ENCODE data around the gene UCHL3. TPM values are rescaled to one million over a fixed set of nuclear protein-coding genes. Genes with fewer than 3 reads are reported as not detected.
"Not testable (repeated sequence)": the region's sequence is repeated elsewhere in the genome, so short reads cannot be mapped to it uniquely, and the experiment has no call there.

Gene UCHL3
- total RNA-seq, 1 experiment from 2014 or later: 54.7 TPM

DNA sequence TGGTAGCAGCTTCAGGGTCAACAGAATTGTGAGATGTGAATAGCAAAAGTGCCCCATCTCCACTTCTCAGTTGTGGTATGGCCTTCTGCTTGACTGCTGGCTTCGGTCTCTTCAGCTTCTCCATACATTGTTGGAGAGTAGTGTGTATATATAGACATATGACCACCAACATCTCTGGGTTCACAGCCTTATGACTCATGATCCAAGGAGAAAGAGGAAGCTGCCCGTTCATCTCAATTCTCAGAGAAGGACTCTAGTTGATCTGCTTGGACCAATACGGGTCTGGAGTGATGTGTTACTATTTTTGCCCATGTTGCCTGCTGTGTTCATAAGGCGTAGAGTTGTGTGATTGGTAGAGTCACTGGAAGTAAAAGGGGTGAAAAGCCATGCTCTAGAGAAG, 8.3 kb upstream of the UCHL3 start:
- no TSS peak for BruUV-seq (replicated peaks)
- Histone ChIP-seq H3K36me3 (ENCODE audit: insufficient read depth, low read length, poor library complexity, severe bottlenecking) (no peaks in the 10 kb centered on the region), H3K27ac (ENCODE audit: low read depth, low read length, poor library complexity, severe bottlenecking) (no peak overlapping the region), H3K4me3 (ENCODE audit: low read depth, low read length, poor library complexity, severe bottlenecking) (no peak overlapping the region), H3K4me1 (ENCODE audit: insufficient read depth, low read length, poor library complexity, severe bottlenecking) (peaks cover 6% of the 10 kb centered on the region), H3K27me3 (replicated peaks; ENCODE audit: insufficient read depth, low read depth, low read length, poor library complexity) (no peaks in the 10 kb centered on the region), H3K9me3 (ENCODE audit: low read depth, low read length, poor library complexity, severe bottlenecking) (no peaks in the 10 kb centered on the region)
- TF ChIP-seq, protein P1, sequence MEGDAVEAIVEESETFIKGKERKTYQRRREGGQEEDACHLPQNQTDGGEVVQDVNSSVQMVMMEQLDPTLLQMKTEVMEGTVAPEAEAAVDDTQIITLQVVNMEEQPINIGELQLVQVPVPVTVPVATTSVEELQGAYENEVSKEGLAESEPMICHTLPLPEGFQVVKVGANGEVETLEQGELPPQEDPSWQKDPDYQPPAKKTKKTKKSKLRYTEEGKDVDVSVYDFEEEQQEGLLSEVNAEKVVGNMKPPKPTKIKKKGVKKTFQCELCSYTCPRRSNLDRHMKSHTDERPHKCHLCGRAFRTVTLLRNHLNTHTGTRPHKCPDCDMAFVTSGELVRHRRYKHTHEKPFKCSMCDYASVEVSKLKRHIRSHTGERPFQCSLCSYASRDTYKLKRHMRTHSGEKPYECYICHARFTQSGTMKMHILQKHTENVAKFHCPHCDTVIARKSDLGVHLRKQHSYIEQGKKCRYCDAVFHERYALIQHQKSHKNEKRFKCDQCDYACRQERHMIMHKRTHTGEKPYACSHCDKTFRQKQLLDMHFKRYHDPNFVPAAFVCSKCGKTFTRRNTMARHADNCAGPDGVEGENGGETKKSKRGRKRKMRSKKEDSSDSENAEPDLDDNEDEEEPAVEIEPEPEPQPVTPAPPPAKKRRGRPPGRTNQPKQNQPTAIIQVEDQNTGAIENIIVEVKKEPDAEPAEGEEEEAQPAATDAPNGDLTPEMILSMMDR (conservative IDR thresholded peaks at IDR 0.05; ENCODE audit: low read depth, low read length): no peak
- TF ChIP-seq EZH2 (IDR thresholded peaks at IDR 0.05; ENCODE audit: borderline replicate concordance, low read depth, low read length, poor library complexity, severe bottlenecking): no peak
- POLR2A ChIA-PET (ENCODE audit: low non-redundant PET): no interaction called here
- DNase-seq (ENCODE audit: low spot score): no peak
- intact Hi-C loops (cut with micrococcal nuclease; ENCODE audit: unreplicated experiment): no loop called here
- CTCF ChIA-PET: no interaction called here

DNA sequence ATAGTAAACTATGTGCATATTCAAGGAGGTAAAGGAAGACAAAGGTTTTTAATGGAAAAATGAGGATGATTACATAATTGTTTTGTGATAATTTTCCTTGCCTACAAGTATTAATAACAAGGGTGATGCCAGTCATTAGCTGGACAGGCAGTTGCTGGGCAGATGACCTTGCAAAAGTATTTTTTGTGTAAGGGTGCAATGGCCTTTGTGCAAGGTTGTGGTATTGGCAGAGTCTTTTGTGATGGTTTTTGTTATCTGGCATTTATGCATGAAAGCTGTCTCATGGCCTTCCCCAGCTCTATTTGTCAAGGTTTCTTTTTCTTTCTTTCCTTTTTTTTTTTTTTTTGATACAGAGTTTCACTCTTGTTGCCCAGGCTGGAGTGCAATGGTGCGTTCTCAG, 7.6 kb upstream of the UCHL3 start:
- intact Hi-C loops (cut with micrococcal nuclease; ENCODE audit: unreplicated experiment): no loop called here
- TF ChIP-seq, protein P1 (conservative IDR thresholded peaks at IDR 0.05; ENCODE audit: low read depth, low read length): no peak
- TF ChIP-seq EZH2 (IDR thresholded peaks at IDR 0.05; ENCODE audit: borderline replicate concordance, low read depth, low read length, poor library complexity, severe bottlenecking): no peak
- no peak overlapping the region for H3K27ac ChIP-seq (ENCODE audit: low read depth, low read length, poor library complexity, severe bottlenecking)
- peaks cover under 1% of the 10 kb centered on the region for H3K4me1 ChIP-seq (ENCODE audit: insufficient read depth, low read length, poor library complexity, severe bottlenecking)
- ChIA-PET CTCF (no interaction called here), POLR2A (ENCODE audit: low non-redundant PET) (no interaction called here)
- H3K4me3 ChIP-seq (ENCODE audit: low read depth, low read length, poor library complexity, severe bottlenecking): no peak overlapping the region
- H3K9me3 ChIP-seq (ENCODE audit: low read depth, low read length, poor library complexity, severe bottlenecking): no peaks in the 10 kb centered on the region
- H3K36me3 ChIP-seq (ENCODE audit: insufficient read depth, low read length, poor library complexity, severe bottlenecking): no peaks in the 10 kb centered on the region
- BruUV-seq (replicated peaks): no TSS peak
- DNase-seq (ENCODE audit: low spot score): no peak
- no peaks in the 10 kb centered on the region for H3K27me3 ChIP-seq (replicated peaks; ENCODE audit: insufficient read depth, low read depth, low read length, poor library complexity)

DNA sequence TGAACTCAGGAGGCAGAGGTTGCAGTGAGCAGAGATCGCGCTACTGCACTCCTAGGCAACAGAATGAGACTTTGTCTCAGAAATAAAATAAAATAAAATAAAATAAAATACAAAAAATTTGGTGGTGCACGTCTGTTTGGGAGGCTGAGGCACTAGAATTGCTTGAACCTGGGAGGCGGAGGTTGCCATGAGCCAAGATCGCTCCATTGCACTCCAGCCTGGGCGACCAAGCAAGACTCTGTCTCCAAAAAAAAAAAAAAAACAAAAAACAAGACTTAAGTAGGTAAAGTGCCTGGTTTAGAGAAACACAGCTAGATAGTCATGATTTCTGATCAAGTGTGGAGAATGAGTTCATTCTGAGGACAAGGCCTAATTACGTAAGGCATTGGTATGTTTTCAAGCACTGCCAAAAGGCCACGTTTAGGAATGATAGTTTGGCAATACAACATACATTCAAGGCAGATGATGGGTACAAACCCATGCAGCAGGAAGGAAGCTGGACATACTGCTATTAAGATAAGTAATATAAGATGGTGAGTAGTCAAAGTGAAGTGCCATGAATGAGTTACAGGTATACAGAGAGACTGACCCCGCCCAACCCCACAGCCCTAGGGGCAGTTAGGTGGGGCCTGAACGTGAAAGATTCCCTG, 4.8 kb upstream of the UCHL3 start:
- H3K4me3 ChIP-seq (ENCODE audit: low read depth, low read length, poor library complexity, severe bottlenecking): no peak overlapping the region
- H3K4me1 ChIP-seq (ENCODE audit: insufficient read depth, low read length, poor library complexity, severe bottlenecking): peaks cover 4% of the 10 kb centered on the region
- H3K27ac ChIP-seq (ENCODE audit: low read depth, low read length, poor library complexity, severe bottlenecking): no peak overlapping the region
- intact Hi-C loops (cut with micrococcal nuclease; ENCODE audit: unreplicated experiment): no loop called here
- BruUV-seq (replicated peaks): no TSS peak
- CTCF ChIA-PET: no interaction called here
- H3K36me3 ChIP-seq (ENCODE audit: insufficient read depth, low read length, poor library complexity, severe bottlenecking): no peaks in the 10 kb centered on the region
- H3K9me3 ChIP-seq (ENCODE audit: low read depth, low read length, poor library complexity, severe bottlenecking): no peaks in the 10 kb centered on the region
- no peak for TF ChIP-seq EZH2 (IDR thresholded peaks at IDR 0.05; ENCODE audit: borderline replicate concordance, low read depth, low read length, poor library complexity, severe bottlenecking)
- TF ChIP-seq, protein P1 (conservative IDR thresholded peaks at IDR 0.05; ENCODE audit: low read depth, low read length): no peak
- no peak for DNase-seq (ENCODE audit: low spot score)
- POLR2A ChIA-PET (ENCODE audit: low non-redundant PET): interaction anchor here (0.8 kb wide), 1 partner anchor 39 kb away, joined by 8 read pairs; no protein-coding TSS in a partner anchor
- no peaks in the 10 kb centered on the region for H3K27me3 ChIP-seq (replicated peaks; ENCODE audit: insufficient read depth, low read depth, low read length, poor library complexity)

DNA sequence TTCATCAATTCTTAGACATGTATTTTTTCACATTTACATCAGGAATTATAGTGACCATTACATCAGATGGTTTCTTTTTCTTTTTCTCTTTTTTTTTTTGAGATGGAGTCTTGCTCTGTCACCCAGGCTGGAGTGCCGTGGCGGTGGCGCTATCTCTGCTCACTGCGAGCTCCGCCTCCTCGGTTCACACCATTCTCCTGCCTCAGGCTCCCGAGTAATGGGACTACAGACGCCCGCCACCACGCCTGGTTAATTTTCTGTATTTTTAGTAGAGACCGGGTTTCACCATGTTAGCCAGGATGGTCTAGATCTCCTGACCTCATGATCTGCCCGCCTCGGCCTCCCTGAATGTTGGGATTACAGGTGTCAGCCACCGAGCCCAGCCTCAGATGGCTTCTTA, 4.2 kb upstream of the UCHL3 start:
- CTCF ChIA-PET; intact Hi-C loops (cut with micrococcal nuclease; ENCODE audit: unreplicated experiment): not testable (repeated sequence)
- POLR2A ChIA-PET (ENCODE audit: low non-redundant PET): interaction anchor here (0.8 kb wide), 1 partner anchor 40 kb away, joined by 8 read pairs; no protein-coding TSS in a partner anchor

More for the DNA sequence above, 4.2 kb upstream of the UCHL3 start:
- H3K4me3 ChIP-seq (ENCODE audit: low read depth, low read length, poor library complexity, severe bottlenecking); H3K4me1 ChIP-seq (ENCODE audit: insufficient read depth, low read length, poor library complexity, severe bottlenecking); DNase-seq (ENCODE audit: low spot score); H3K9me3 ChIP-seq (ENCODE audit: low read depth, low read length, poor library complexity, severe bottlenecking); H3K36me3 ChIP-seq (ENCODE audit: insufficient read depth, low read length, poor library complexity, severe bottlenecking); BruUV-seq (replicated peaks); H3K27me3 ChIP-seq (replicated peaks; ENCODE audit: insufficient read depth, low read depth, low read length, poor library complexity); H3K27ac ChIP-seq (ENCODE audit: low read depth, low read length, poor library complexity, severe bottlenecking): not testable (repeated sequence)
